IPS DF 19.7 (cell line): ENCODE measurements around the gene RAD23A.

ENCODE experiments used
- DNase-seq: peaks from one replicate; pipeline ENCODE4 v3.0.0-alpha.2; 2013; ENCODE audit warnings: low read depth, low spot score

Gene RAD23A

GRCh38 chr19:13003081-13003480, 57.4 kb downstream of the RAD23A start:
- no peak for DNase-seq
